Measurements from ENCODE around the gene CBLB.
A peak's percentile ranks its signal among the peaks of the same experiment; 100 is the strongest.

CBLB gene

GRCh38 chr3:105857601-105858000, 11.2 kb downstream of the CBLB start:
- no peak overlapping the region for H2BK5ac ChIP-seq (ENCODE audit: low read depth, low read length, poor library complexity)
- no peaks in the 10 kb centered on the region for H3K4me1 ChIP-seq (ENCODE audit: control insufficient read depth in 1 of 2, insufficient read depth in 2 of 2, low read length in 2 of 2)
- H2AFZ ChIP-seq (ENCODE audit: insufficient read depth, low read length, poor library complexity): no peak overlapping the region
- H3K18ac ChIP-seq (ENCODE audit: low read length): no peak overlapping the region
- no peak overlapping the region for H4K91ac ChIP-seq (ENCODE audit: low read depth, low read length)
- DNase-seq: no peak
- H2BK12ac ChIP-seq (ENCODE audit: low read length): no peak overlapping the region
- H3K9ac ChIP-seq (ENCODE audit: low read length): no peak overlapping the region
- no peak overlapping the region for H3K4me3 ChIP-seq (ENCODE audit: low read depth, low read length)
- H3K4me2 ChIP-seq (ENCODE audit: low read length): no peak overlapping the region
- H3K14ac ChIP-seq (ENCODE audit: low read length): no peak overlapping the region
- no peak overlapping the region for H2BK120ac ChIP-seq (ENCODE audit: insufficient read depth, low read length, poor library complexity)
- H3K9me3 ChIP-seq (ENCODE audit: insufficient read depth, low read depth, low read length): no peaks in the 10 kb centered on the region
- peak overlapping the region; percentile 4 for H3K4ac ChIP-seq (ENCODE audit: low read depth, low read length)
- no peaks in the 10 kb centered on the region for H3K27me3 ChIP-seq (ENCODE audit: insufficient read depth, low read length)
- no peaks in the 10 kb centered on the region for H3K79me1 ChIP-seq (ENCODE audit: low read length)
- no peak overlapping the region for H4K8ac ChIP-seq (ENCODE audit: low read depth, low read length)
- no peak overlapping the region for H3K27ac ChIP-seq (ENCODE audit: low read depth, low read length)
- H3K36me3 ChIP-seq (ENCODE audit: control insufficient read depth in 1 of 2, insufficient read depth in 2 of 2, low read length in 2 of 2): peaks cover 4 to 6% of the 10 kb centered on the region in 2 experiments
- no peaks in the 10 kb centered on the region for H3K79me2 ChIP-seq (ENCODE audit: control insufficient read depth, insufficient read depth, low read length, poor library complexity)
- H3K23ac ChIP-seq (ENCODE audit: low read length): no peak overlapping the region
- no CpG with 5 or more reads among the region's 1 CpG for WGBS (ENCODE audit: extremely low coverage, insufficient coverage, insufficient read length)
- no peak overlapping the region for H4K12ac ChIP-seq (ENCODE audit: low read depth, low read length)
- no peak overlapping the region for H2AK5ac ChIP-seq (ENCODE audit: low read length)

DNA sequence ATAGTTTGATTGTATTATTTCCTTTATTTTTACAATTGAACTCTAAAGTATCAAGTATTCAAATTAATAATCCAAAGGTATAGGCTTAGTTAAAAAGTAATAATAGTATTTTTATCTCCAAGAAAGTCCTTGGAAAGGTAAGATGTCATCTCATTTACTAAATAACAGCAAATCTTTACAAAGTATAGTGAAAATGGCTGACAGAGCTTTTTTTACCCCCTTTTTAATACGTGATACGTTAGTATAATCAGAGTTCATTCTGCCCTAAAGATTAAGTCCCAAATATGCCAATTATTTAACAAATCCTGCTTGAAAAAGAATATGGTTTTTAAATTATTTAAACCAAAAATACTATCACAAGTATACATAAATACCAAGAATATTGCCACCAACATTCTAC, 12.2 kb downstream of the CBLB start:
- Histone ChIP-seq H2BK12ac (ENCODE audit: low read length) (no peak overlapping the region), H2AK5ac (ENCODE audit: low read length) (no peak overlapping the region), H3K4me1 (ENCODE audit: control insufficient read depth in 1 of 2, insufficient read depth in 2 of 2, low read length in 2 of 2) (no peaks in the 10 kb centered on the region), H4K12ac (ENCODE audit: low read depth, low read length) (no peak overlapping the region), H3K4me3 (ENCODE audit: low read depth, low read length) (no peak overlapping the region), H3K79me2 (ENCODE audit: control insufficient read depth, insufficient read depth, low read length, poor library complexity) (no peaks in the 10 kb centered on the region), H3K14ac (ENCODE audit: low read length) (no peak overlapping the region), H2AFZ (ENCODE audit: insufficient read depth, low read length, poor library complexity) (no peak overlapping the region), H3K79me1 (ENCODE audit: low read length) (no peaks in the 10 kb centered on the region), H3K27me3 (ENCODE audit: insufficient read depth, low read length) (no peaks in the 10 kb centered on the region), H3K23ac (ENCODE audit: low read length) (no peak overlapping the region), H3K9ac (ENCODE audit: low read length) (no peak overlapping the region), H3K9me3 (ENCODE audit: insufficient read depth, low read depth, low read length) (no peaks in the 10 kb centered on the region), H3K4ac (ENCODE audit: low read depth, low read length) (no peak overlapping the region), H4K8ac (ENCODE audit: low read depth, low read length) (no peak overlapping the region), H3K36me3 (ENCODE audit: control insufficient read depth in 1 of 2, insufficient read depth in 2 of 2, low read length in 2 of 2) (peaks cover 6 to 7% of the 10 kb centered on the region in 2 experiments), H3K27ac (ENCODE audit: low read depth, low read length) (no peak overlapping the region), H3K18ac (ENCODE audit: low read length) (no peak overlapping the region), H2BK5ac (ENCODE audit: low read depth, low read length, poor library complexity) (no peak overlapping the region), H4K91ac (ENCODE audit: low read depth, low read length) (no peak overlapping the region), H2BK120ac (ENCODE audit: insufficient read depth, low read length, poor library complexity) (no peak overlapping the region), H3K4me2 (ENCODE audit: low read length) (no peak overlapping the region)
- no CpG with 5 or more reads among the region's 2 CpGs for WGBS (ENCODE audit: extremely low coverage, insufficient coverage, insufficient read length)
- DNase-seq: no peak

GRCh38 chr3:105853801-105854432, 14.9 kb downstream of the CBLB start:
- Histone ChIP-seq H2BK120ac (ENCODE audit: insufficient read depth, low read length, poor library complexity) (no peak overlapping the region), H4K12ac (ENCODE audit: low read depth, low read length) (no peak overlapping the region), H3K79me2 (ENCODE audit: control insufficient read depth, insufficient read depth, low read length, poor library complexity) (no peaks in the 10 kb centered on the region), H3K4me2 (ENCODE audit: low read length) (no peak overlapping the region), H4K91ac (ENCODE audit: low read depth, low read length) (no peak overlapping the region), H2BK5ac (ENCODE audit: low read depth, low read length, poor library complexity) (no peak overlapping the region), H3K9me3 (ENCODE audit: insufficient read depth, low read depth, low read length) (no peaks in the 10 kb centered on the region), H3K23ac (ENCODE audit: low read length) (no peak overlapping the region), H2AK5ac (ENCODE audit: low read length) (no peak overlapping the region), H3K18ac (ENCODE audit: low read length) (no peak overlapping the region), H3K14ac (ENCODE audit: low read length) (no peak overlapping the region), H3K4me1 (ENCODE audit: control insufficient read depth in 1 of 2, insufficient read depth in 2 of 2, low read length in 2 of 2) (no peaks in the 10 kb centered on the region), H3K4me3 (ENCODE audit: low read depth, low read length) (no peak overlapping the region), H3K27ac (ENCODE audit: low read depth, low read length) (no peak overlapping the region), H4K8ac (ENCODE audit: low read depth, low read length) (no peak overlapping the region), H3K36me3 (ENCODE audit: control insufficient read depth in 1 of 2, insufficient read depth in 2 of 2, low read length in 2 of 2) (peaks cover 7 to 9% of the 10 kb centered on the region in 2 experiments), H3K27me3 (ENCODE audit: insufficient read depth, low read length) (no peaks in the 10 kb centered on the region), H3K9ac (ENCODE audit: low read length) (no peak overlapping the region), H3K79me1 (ENCODE audit: low read length) (no peaks in the 10 kb centered on the region), H2AFZ (ENCODE audit: insufficient read depth, low read length, poor library complexity) (no peak overlapping the region), H3K4ac (ENCODE audit: low read depth, low read length) (no peak overlapping the region), H2BK12ac (ENCODE audit: low read length) (no peak overlapping the region)
- WGBS (ENCODE audit: extremely low coverage, insufficient coverage, insufficient read length): no CpG with 5 or more reads among the region's 7 CpGs
- no peak for DNase-seq

- H3K79me2 ChIP-seq (ENCODE audit: control insufficient read depth, insufficient read depth, low read length, poor library complexity): no peaks in the 10 kb centered on the region
- no peak overlapping the region for H4K8ac ChIP-seq (ENCODE audit: low read depth, low read length)
- H2AK5ac ChIP-seq (ENCODE audit: low read length): no peak overlapping the region
- no peak overlapping the region for H3K23ac ChIP-seq (ENCODE audit: low read length)
- no peak overlapping the region for H2AFZ ChIP-seq (ENCODE audit: insufficient read depth, low read length, poor library complexity)
- H4K12ac ChIP-seq (ENCODE audit: low read depth, low read length): no peak overlapping the region
- H2BK12ac ChIP-seq (ENCODE audit: low read length): no peak overlapping the region
- H2BK5ac ChIP-seq (ENCODE audit: low read depth, low read length, poor library complexity): no peak overlapping the region
- H3K4me3 ChIP-seq (ENCODE audit: low read depth, low read length): no peak overlapping the region
- DNase-seq: peak in 1 of 2 donors; percentile 35
- H3K18ac ChIP-seq (ENCODE audit: low read length): no peak overlapping the region
- H3K14ac ChIP-seq (ENCODE audit: low read length): no peak overlapping the region
- no peak overlapping the region for H3K4me2 ChIP-seq (ENCODE audit: low read length)
- no peak overlapping the region for H4K91ac ChIP-seq (ENCODE audit: low read depth, low read length)
- H3K36me3 ChIP-seq (ENCODE audit: control insufficient read depth in 1 of 2, insufficient read depth in 2 of 2, low read length in 2 of 2): peaks cover 7 to 9% of the 10 kb centered on the region in 2 experiments
- H3K4me1 ChIP-seq (ENCODE audit: control insufficient read depth in 1 of 2, insufficient read depth in 2 of 2, low read length in 2 of 2): no peaks in the 10 kb centered on the region
- no peak overlapping the region for H2BK120ac ChIP-seq (ENCODE audit: insufficient read depth, low read length, poor library complexity)
- H3K4ac ChIP-seq (ENCODE audit: low read depth, low read length): no peak overlapping the region
- no peak overlapping the region for H3K9ac ChIP-seq (ENCODE audit: low read length)
- no peak overlapping the region for H3K27ac ChIP-seq (ENCODE audit: low read depth, low read length)
- H3K79me1 ChIP-seq (ENCODE audit: low read length): no peaks in the 10 kb centered on the region
- no CpG with 5 or more reads among the region's 1 CpG for WGBS (ENCODE audit: extremely low coverage, insufficient coverage, insufficient read length)
- H3K9me3 ChIP-seq (ENCODE audit: insufficient read depth, low read depth, low read length): no peaks in the 10 kb centered on the region
- no peaks in the 10 kb centered on the region for H3K27me3 ChIP-seq (ENCODE audit: insufficient read depth, low read length)
Measured at GRCh38 chr3:105851582-105851981, 17.2 kb downstream of the CBLB start.

Data from trophoblast cell (in vitro differentiated cells and primary cell).